T-cell (primary cell): Measurements from ENCODE around the gene CDC42BPB. TPM values are rescaled to one million over a fixed set of nuclear protein-coding genes. Genes with fewer than 3 reads are reported as not detected.

Experiments used
- ATAC-seq, 4 experiments: fragments of 200-7000 bp in 3 of 4; fragments of 150-1000 bp in 1 of 4; cut with Tn5 transposase; replicated peaks in 1 of 4; 1 replicate in 3 of 4; 2 replicates in 1 of 4; pipeline ENCODE4 v1.10.0; 2021; ENCODE audit warnings: moderate library complexity in 3 of 4, mild to moderate bottlenecking in 2 of 4, moderate number of reproducible peaks in 1 of 4
- CTCF ChIA-PET, 2 donors: fragments of 300-600 bp; sonication (Branson Sonifier 250); formaldehyde crosslinking; loops; one replicate each; lab custom pipeline; 2022; ENCODE audit warnings: antibody characterized with exemption in 2 of 2; lab: Charles Lee
- POLR2A ChIA-PET, 2 donors: fragments of 300-600 bp; sonication (Branson Sonifier 250); formaldehyde crosslinking; loops; one replicate each; lab custom pipeline; 2022; ENCODE audit warnings: antibody characterized with exemption in 2 of 2; lab: Charles Lee
- DNase-seq, 35 experiments: peaks; one replicate each; pipeline versions ENCODE4 v3.0.0 to v3.0.0-alpha.2; 2013 to 2023
- H3K27ac ChIP-seq: one replicate; pipeline ENCODE4 v1.5.1; 2013; ENCODE audit warnings: low read length
- H3K27me3 ChIP-seq, 2 experiments: replicated peaks in 1 of 2; 1 replicate in 1 of 2; 2 replicates in 1 of 2; pipeline versions ENCODE4 v1.6.1 to v1.7.0; 2013; ENCODE audit warnings: low read length in 1 of 2, mixed read lengths in 1 of 2; ENCODE audit not compliant: control insufficient read depth in 2 of 2, insufficient read depth in 2 of 2; ENCODE audit errors: extremely low read depth in 1 of 2
- H3K36me3 ChIP-seq, 2 donors: 1 replicate in 1 of 2; 2 replicates in 1 of 2; pipeline versions ENCODE4 v1.6.1 to v1.7.0; 2013; ENCODE audit warnings: low read length in 1 of 2; ENCODE audit not compliant: control insufficient read depth in 2 of 2, insufficient read depth in 1 of 2; ENCODE audit errors: extremely low read depth in 1 of 2
- H3K4me1 ChIP-seq, 2 experiments: 1 replicate in 1 of 2; 2 replicates in 1 of 2; pipeline versions ENCODE4 v1.6.1 to v1.7.0; 2013; ENCODE audit warnings: low read length in 2 of 2, mixed read lengths in 1 of 2; ENCODE audit not compliant: insufficient read depth in 2 of 2, control insufficient read depth in 1 of 2; ENCODE audit errors: extremely low read depth in 1 of 2
- H3K4me3 ChIP-seq, 2 donors: 1 replicate in 1 of 2; 2 replicates in 1 of 2; pipeline versions ENCODE4 v1.5.1 to v1.7.0; 2013; ENCODE audit warnings: mild to moderate bottlenecking in 2 of 2, low read length in 1 of 2, moderate library complexity in 1 of 2; ENCODE audit not compliant: control insufficient read depth in 1 of 2; ENCODE audit errors: extremely low read depth in 1 of 2
- H3K9me3 ChIP-seq: 2 replicates; pipeline ENCODE4 v1.7.0; 2013
- H3K27ac Mint-ChIP-seq, 2 donors: one replicate each; pipeline ENCODE4 v1.8.0; 2020 to 2021; ENCODE audit warnings: mild to moderate bottlenecking in 2 of 2, mixed read lengths in 2 of 2
- H3K27me3 Mint-ChIP-seq, 2 donors: one replicate each; pipeline ENCODE4 v1.8.0; 2021 to 2022; ENCODE audit warnings: mixed read lengths in 2 of 2
- H3K36me3 Mint-ChIP-seq: one replicate; pipeline ENCODE4 v1.8.0; 2021; ENCODE audit warnings: mixed read lengths
- H3K4me1 Mint-ChIP-seq, 3 donors: one replicate each; pipeline ENCODE4 v1.8.0; 2020 to 2022; ENCODE audit warnings: mixed read lengths in 3 of 3, mild to moderate bottlenecking in 1 of 3
- H3K4me3 Mint-ChIP-seq, 3 donors: one replicate each; pipeline ENCODE4 v1.8.0; 2020 to 2022; ENCODE audit warnings: mild to moderate bottlenecking in 3 of 3, mixed read lengths in 3 of 3, moderate library complexity in 3 of 3
- H3K9me3 Mint-ChIP-seq, 3 donors: one replicate each; pipeline ENCODE4 v1.8.0; 2020 to 2022; ENCODE audit warnings: mixed read lengths in 3 of 3
- WGBS: methylation state at CpG from one replicate; pipeline ENCODE4 v1.1.5; 2013; ENCODE audit warnings: missing lambda C conversion rate; ENCODE audit not compliant: insufficient coverage; 5-methylcytosine and 5-hydroxymethylcytosine counted together
- total RNA-seq, 35 experiments: library from RNA in 6 of 35; stranded (reverse) in 6 of 35; fragments of 120-200 nt in 1 of 35; gene quantifications; one replicate each; pipeline versions ENCODE4 v1.2.1 to v1.2.4 and lab custom pipeline; 2013 to 2026

CDC42BPB gene
- total RNA-seq, 5 donors from 2014 or later (not counting 1 experiment from before 2014, with no cell fraction given): 5.3 to 17.5 (median 11.2) TPM

GRCh38 chr14:103094406-103095209, 37.3 kb upstream of the CDC42BPB start, which contains the start of gene EXOC3L4:
TSS of gene EXOC3L4 (plus strand) at chr14:103094725. CDS start at chr14:103100220, 5,495 bp downstream.
- H3K4me3 ChIP-seq: no peak within 1 kb of the TSS
- ChIA-PET CTCF (no interaction called here), POLR2A (interaction anchor here in 1 of 2 donors (0.6 kb wide), 1 partner anchor 330 kb away, joined by 4 read pairs; no protein-coding TSS in a partner anchor)
- peaks cover 0 to 16% of the 10 kb centered on the region in 2 experiments for H3K4me1 ChIP-seq
- Mint-ChIP-seq H3K27ac (no peak within 1 kb of the TSS), H3K36me3 (no peaks in the 10 kb centered on the region), H3K4me3 (no peak within 1 kb of the TSS), H3K9me3 (no peaks in the 10 kb centered on the region), H3K4me1 (peaks cover 0 to 5% (median 3%) of the 10 kb centered on the region in 3 donors), H3K27me3 (peaks cover 0 to 7% of the 10 kb centered on the region in 2 donors)
- H3K27ac ChIP-seq: no peak within 1 kb of the TSS
- peaks cover 0 to 49% of the 10 kb centered on the region in 2 experiments for H3K27me3 ChIP-seq
- ATAC-seq (no peak), DNase-seq (no peak)
- WGBS: 75% methylated on average over 22 of the region's 23 CpGs
- H3K36me3 ChIP-seq: no peaks in the 10 kb centered on the region
- no peaks in the 10 kb centered on the region for H3K9me3 ChIP-seq

- ChIA-PET POLR2A (no interaction called here), CTCF (no interaction called here)
- Mint-ChIP-seq H3K9me3 (no peaks in the 10 kb centered on the region), H3K4me1 (peaks cover 0 to 5% (median 3%) of the 10 kb centered on the region in 3 donors), H3K27ac (no peak overlapping the region), H3K27me3 (peaks cover 0 to 7% of the 10 kb centered on the region in 2 donors), H3K36me3 (no peaks in the 10 kb centered on the region), H3K4me3 (no peak overlapping the region)
- Histone ChIP-seq H3K4me3 (no peak overlapping the region), H3K4me1 (peaks cover 0 to 16% of the 10 kb centered on the region in 2 experiments), H3K27me3 (peaks cover 0 to 49% of the 10 kb centered on the region in 2 experiments), H3K27ac (no peak overlapping the region), H3K9me3 (no peaks in the 10 kb centered on the region), H3K36me3 (no peaks in the 10 kb centered on the region)
- WGBS: 91% methylated on average over 4 of the region's 13 CpGs
- DNase-seq (no peak), ATAC-seq (no peak)
Observed at GRCh38 chr14:103093856-103094405, 36.6 kb upstream of the CDC42BPB start.

GRCh38 chr14:103091883-103092222, 34.5 kb upstream of the CDC42BPB start:
- no peak for DNase-seq
- Mint-ChIP-seq H3K4me1 (peaks cover 0 to 5% (median 3%) of the 10 kb centered on the region in 3 donors), H3K9me3 (no peaks in the 10 kb centered on the region), H3K27ac (no peak overlapping the region), H3K4me3 (peak overlapping the region in 2 of 3 donors; percentile 31 to 56), H3K27me3 (peaks cover 5 to 6% of the 10 kb centered on the region in 2 donors), H3K36me3 (no peaks in the 10 kb centered on the region)
- 64% methylated on average over 4 of the region's 9 CpGs for WGBS
- H3K4me3 ChIP-seq: peak overlapping the region in 1 of 2 donors; percentile 24
- peaks cover 0 to 16% of the 10 kb centered on the region in 2 experiments for H3K4me1 ChIP-seq
- no peaks in the 10 kb centered on the region for H3K9me3 ChIP-seq
- POLR2A ChIA-PET: interaction anchor here in 1 of 2 donors (0.6 kb wide), 1 partner anchor 1685 kb away, joined by 4 read pairs; no protein-coding TSS in a partner anchor
- H3K36me3 ChIP-seq: no peaks in the 10 kb centered on the region
- no peak for ATAC-seq
- no peak overlapping the region for H3K27ac ChIP-seq
- peaks cover 0 to 54% of the 10 kb centered on the region in 2 experiments for H3K27me3 ChIP-seq
- CTCF ChIA-PET: no interaction called here

GRCh38 chr14:103091041-103091882, 33.9 kb upstream of the CDC42BPB start:
- ATAC-seq (peak; percentile 90 to 95 (median 93)), DNase-seq (peak; percentile 44 to 85 (median 75))
- H3K9me3 Mint-ChIP-seq: no peaks in the 10 kb centered on the region
- POLR2A ChIA-PET: no interaction called here
- H3K36me3 Mint-ChIP-seq: no peaks in the 10 kb centered on the region
- 4% methylated on average over 58 of the region's 69 CpGs for WGBS
- CTCF ChIA-PET: interaction anchor here in 1 of 2 donors (0.5 kb wide), 1 partner anchor 98 kb away, joined by 4 read pairs; no protein-coding TSS in a partner anchor
- peak overlapping the region; percentile 34 to 63 (median 49) for H3K4me3 Mint-ChIP-seq
- Histone ChIP-seq H3K4me1 (peaks cover 0 to 16% of the 10 kb centered on the region in 2 experiments), H3K27me3 (peaks cover 2 to 57% of the 10 kb centered on the region in 2 experiments), H3K27ac (no peak overlapping the region), H3K4me3 (peak overlapping the region in 1 of 2 donors; percentile 35), H3K9me3 (no peaks in the 10 kb centered on the region), H3K36me3 (no peaks in the 10 kb centered on the region)
- peaks cover 11 to 12% of the 10 kb centered on the region in 2 donors for H3K27me3 Mint-ChIP-seq
- H3K4me1 Mint-ChIP-seq: peaks cover 0 to 5% (median 3%) of the 10 kb centered on the region in 3 donors
- no peak overlapping the region for H3K27ac Mint-ChIP-seq

- ChIA-PET CTCF (interaction anchor here in 1 of 2 donors (0.5 kb wide), 1 partner anchor 99 kb away, joined by 4 read pairs; no protein-coding TSS in a partner anchor), POLR2A (no interaction called here)
- no peaks in the 10 kb centered on the region for H3K9me3 Mint-ChIP-seq
- Histone ChIP-seq H3K9me3 (no peaks in the 10 kb centered on the region), H3K4me1 (peaks cover 0 to 16% of the 10 kb centered on the region in 2 experiments), H3K27me3 (peaks cover 2 to 62% of the 10 kb centered on the region in 2 experiments), H3K27ac (no peak overlapping the region), H3K4me3 (no peak overlapping the region), H3K36me3 (no peaks in the 10 kb centered on the region)
- ATAC-seq (no peak), DNase-seq (no peak)
- H3K27ac Mint-ChIP-seq: no peak overlapping the region
- H3K27me3 Mint-ChIP-seq: peaks cover 14% of the 10 kb centered on the region in 2 donors
- no peaks in the 10 kb centered on the region for H3K36me3 Mint-ChIP-seq
- peaks cover 0 to 5% (median 3%) of the 10 kb centered on the region in 3 donors for H3K4me1 Mint-ChIP-seq
- H3K4me3 Mint-ChIP-seq: peak overlapping the region; percentile 34 to 63 (median 49)
- WGBS: 82% methylated on average over 6 of the region's 12 CpGs
Observed at GRCh38 chr14:103090481-103091020, 33.2 kb upstream of the CDC42BPB start.
